NCI-H2196 treated with DMSO at 0.1 percent for 48 hours (cell line): ENCODE data around the gene CWF19L1.

Experiments
- DNase-seq: peaks from one replicate; lab custom pipeline; 2025; ENCODE audit not compliant: unreplicated experiment; lab: John Stamatoyannopoulos, UW

The CWF19L1 gene

DNA sequence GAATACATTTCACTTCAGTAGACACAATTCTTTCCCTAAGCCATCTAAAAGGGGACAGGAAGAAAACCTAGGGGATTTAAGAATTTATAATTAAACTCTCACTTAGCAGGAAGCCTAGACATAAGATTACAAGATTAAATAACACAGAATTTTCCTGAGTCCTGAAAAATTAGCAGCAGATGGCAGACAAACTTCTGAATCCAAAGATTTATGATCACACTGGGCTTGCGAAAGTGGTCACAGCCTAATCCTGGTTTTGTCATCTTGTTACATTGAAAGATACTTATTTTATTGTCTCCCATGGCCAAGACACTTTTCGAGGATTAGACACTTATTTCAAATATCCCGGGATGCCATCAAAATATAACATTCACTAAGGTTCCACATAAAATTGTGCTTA lies 84.5 kb downstream of the CWF19L1 start:
- no peak for DNase-seq
